Bronchial epithelial cell (primary cell): ENCODE measurements around the gene TPSG1. TPM values are rescaled to one million over a fixed set of nuclear protein-coding genes. Genes with fewer than 3 reads are reported as not detected.
"Not testable (repeated sequence)": the region's sequence is repeated elsewhere in the genome, so short reads cannot be mapped to it uniquely, and the experiment has no call there.

Experiments
- DNase-seq: peaks from one replicate; pipeline ENCODE4 v3.0.0-alpha.2; 2010; ENCODE audit warnings: low read depth
- FAIRE-seq: peaks from 2 replicates; lab custom pipeline; 2011; peaks lifted over from hg19 to GRCh38; lab: Jason Lieb, UNC
- H3K27me3 ChIP-seq: 2 replicates; pipeline ENCODE4 v1.5.1; 2011; ENCODE audit warnings: low read length; ENCODE audit not compliant: control insufficient read depth, insufficient read depth
- H3K36me3 ChIP-seq: 2 replicates; pipeline ENCODE4 v1.5.1; 2011; ENCODE audit warnings: low read length; ENCODE audit not compliant: control insufficient read depth, insufficient read depth
- H3K4me3 ChIP-seq: 2 replicates; pipeline ENCODE4 v1.5.1; 2011; ENCODE audit warnings: mild to moderate bottlenecking, low read depth, low read length, control low read depth
- total RNA-seq: library from RNA; depleted of rRNA; stranded (reverse); fragments of >200 nt; gene quantifications from 2 replicates; pipeline ENCODE4 v1.2.1, GENCODE V29; 2014
- TF ChIP-seq, protein P1 (sequence below): IDR thresholded peaks from 2 replicates; pipeline ENCODE4 v1.5.1; 2011; ENCODE audit warnings: mild to moderate bottlenecking, moderate library complexity, low read length, control low read depth, inconsistent platforms; ENCODE audit not compliant: insufficient read depth, severe bottlenecking

Gene TPSG1
- not detected in 2 replicates for total RNA-seq

DNA sequence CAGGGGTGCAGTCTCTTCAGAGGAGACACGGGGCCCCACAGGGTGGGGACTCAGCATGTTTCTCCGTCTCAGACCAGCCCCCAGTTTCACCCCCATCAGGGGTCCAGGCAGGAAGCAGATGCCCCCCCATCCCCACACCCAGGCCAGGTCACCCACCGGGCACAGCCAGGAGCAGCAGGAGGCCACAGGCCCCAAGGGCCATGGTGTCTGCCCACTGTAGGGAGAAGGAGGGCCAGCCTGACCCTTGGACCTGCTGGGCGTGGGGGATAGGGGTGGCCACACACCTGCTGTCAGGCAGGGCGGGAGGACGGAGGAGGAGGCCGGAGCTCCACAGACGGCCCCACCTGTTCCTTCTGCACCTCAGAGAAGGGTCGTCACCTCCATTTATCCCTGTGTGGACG lies at the start of gene TPSG1:
TPSG1 (minus strand) TSS at position 218 of the 401 bp plus-strand sequence; CDS start at position 202, 16 bp downstream.
- H3K36me3 ChIP-seq = no peaks in the 10 kb centered on the region
- TF ChIP-seq, protein P1, sequence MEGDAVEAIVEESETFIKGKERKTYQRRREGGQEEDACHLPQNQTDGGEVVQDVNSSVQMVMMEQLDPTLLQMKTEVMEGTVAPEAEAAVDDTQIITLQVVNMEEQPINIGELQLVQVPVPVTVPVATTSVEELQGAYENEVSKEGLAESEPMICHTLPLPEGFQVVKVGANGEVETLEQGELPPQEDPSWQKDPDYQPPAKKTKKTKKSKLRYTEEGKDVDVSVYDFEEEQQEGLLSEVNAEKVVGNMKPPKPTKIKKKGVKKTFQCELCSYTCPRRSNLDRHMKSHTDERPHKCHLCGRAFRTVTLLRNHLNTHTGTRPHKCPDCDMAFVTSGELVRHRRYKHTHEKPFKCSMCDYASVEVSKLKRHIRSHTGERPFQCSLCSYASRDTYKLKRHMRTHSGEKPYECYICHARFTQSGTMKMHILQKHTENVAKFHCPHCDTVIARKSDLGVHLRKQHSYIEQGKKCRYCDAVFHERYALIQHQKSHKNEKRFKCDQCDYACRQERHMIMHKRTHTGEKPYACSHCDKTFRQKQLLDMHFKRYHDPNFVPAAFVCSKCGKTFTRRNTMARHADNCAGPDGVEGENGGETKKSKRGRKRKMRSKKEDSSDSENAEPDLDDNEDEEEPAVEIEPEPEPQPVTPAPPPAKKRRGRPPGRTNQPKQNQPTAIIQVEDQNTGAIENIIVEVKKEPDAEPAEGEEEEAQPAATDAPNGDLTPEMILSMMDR = no peak
- DNase-seq = no peak
- FAIRE-seq = no peak
- no peaks in the 10 kb centered on the region for H3K27me3 ChIP-seq
- H3K4me3 ChIP-seq = no peak within 1 kb of the TSS

DNA sequence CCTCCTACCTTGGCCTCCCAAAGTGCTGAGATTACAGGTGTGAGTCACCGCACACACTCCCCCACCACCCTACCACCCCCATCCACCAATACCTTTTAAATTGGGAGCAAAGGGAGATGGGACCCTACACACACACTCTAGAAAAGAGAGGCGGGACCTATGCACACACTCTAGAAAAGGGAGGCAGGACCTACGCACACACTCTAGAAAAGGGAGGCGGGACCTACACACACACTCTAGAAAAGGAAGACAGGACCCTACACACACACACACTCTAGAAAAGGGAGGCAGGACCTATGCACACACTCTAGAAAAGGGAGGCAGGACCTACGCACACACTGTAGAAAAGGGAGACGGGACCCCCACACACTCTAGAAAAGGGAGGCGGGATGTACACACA lies 49.7 kb upstream of the TPSG1 start:
- TF ChIP-seq, protein P1 = no peak
- no peak overlapping the region for H3K4me3 ChIP-seq
- FAIRE-seq (no peak), DNase-seq (no peak)
- no peaks in the 10 kb centered on the region for H3K36me3 ChIP-seq
- peaks cover 2% of the 10 kb centered on the region for H3K27me3 ChIP-seq

DNA sequence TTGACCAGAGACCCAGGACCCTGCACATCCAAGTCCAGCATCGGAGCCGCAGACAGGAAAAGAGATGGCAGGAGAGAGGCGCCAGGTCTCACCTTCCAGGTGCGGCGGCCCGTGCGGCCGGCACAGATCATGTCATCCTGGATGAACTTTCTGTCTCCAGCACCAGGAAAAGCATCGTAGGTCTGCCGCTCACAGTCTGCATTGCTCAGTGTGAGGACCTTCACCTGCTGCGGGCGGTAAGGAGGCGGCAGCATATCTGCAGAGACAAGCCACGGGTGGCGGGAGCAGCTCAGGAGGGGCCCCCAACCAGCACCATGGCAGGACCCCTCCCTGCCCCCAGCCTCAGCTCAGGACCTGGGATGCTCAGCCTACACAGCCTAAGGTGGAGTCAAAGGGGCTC lies 48.7 kb upstream of the TPSG1 start:
- Histone ChIP-seq H3K4me3 (no peak overlapping the region), H3K27me3 (peaks cover 2% of the 10 kb centered on the region), H3K36me3 (no peaks in the 10 kb centered on the region)
- TF ChIP-seq, protein P1 = no peak
- DNase-seq (no peak), FAIRE-seq (no peak)

DNA sequence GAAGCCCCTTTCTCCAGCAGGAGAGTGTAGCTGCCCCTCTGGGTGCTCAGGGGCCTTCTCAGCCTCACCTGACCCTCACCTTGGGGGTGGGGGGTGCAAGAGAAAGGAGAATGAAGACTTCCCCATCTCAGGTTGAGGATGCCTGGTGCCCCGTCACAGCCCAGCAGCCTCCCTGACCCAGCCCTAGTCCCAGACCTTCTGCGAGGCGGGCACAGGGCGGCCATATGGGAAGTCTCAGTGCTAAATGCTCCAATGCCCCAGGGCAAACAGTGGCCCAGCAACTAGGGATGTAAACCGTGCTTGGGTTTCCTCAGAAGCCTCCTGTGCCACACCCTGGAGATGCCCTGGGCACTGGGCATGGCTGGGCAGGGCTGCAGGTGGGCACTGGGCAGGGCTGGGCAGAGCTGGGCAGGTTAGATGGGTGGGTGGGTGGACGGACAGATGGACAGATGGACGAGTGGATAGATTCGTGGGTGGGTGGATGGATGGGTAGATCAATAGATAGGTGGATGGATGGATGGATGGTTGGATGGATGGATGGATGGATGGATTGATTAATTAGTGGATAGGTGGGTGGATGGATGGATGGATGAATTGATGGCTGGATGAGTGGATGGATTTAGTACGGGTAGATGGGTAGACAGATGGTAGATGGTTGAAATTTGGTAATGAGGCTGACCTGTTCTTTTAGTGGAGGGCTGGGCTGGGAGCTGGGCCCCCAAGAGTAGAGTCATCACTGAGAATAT lies 47.6 kb upstream of the TPSG1 start:
- TF ChIP-seq, protein P1 = no peak
- Histone ChIP-seq H3K36me3 (no peaks in the 10 kb centered on the region), H3K27me3 (peaks cover 2% of the 10 kb centered on the region), H3K4me3 (no peak overlapping the region)
- FAIRE-seq = no peak
- DNase-seq = no peak

DNA sequence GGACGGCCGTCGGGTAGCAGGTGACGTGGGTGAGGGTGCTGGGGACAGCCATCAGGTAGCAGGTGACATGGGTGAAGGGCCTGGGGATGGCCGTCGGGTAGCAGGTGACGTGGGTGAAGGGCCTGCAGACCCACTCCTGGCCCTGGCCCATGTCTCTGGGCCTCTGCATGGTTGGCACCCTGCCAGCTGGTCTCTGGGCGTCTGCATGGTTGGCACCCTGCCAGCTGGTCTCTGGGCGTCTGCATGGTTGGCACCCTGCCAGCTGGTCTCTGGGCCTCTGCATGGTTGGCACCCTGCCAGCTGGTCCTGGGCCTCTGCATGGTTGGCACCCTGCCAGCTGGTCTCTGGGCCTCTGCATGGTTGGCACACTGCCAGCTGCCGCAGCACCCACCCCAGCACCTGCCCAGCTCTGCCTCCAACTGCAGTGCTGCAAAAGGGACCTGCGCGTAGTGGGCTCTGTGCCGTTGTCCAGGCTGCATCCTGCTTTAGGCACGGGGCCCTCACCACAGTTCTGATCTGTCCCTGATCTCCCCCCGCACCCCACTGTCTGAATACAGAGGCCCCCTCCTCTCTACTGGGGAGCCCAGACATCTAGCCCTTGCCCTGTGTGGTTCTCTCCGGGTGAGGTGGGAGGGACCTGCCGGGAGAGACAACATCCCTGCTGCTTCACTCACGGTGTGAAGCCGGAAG lies 46.8 kb upstream of the TPSG1 start:
- H3K4me3 ChIP-seq, H3K27me3 ChIP-seq, FAIRE-seq, DNase-seq, H3K36me3 ChIP-seq: not testable (repeated sequence)

DNA sequence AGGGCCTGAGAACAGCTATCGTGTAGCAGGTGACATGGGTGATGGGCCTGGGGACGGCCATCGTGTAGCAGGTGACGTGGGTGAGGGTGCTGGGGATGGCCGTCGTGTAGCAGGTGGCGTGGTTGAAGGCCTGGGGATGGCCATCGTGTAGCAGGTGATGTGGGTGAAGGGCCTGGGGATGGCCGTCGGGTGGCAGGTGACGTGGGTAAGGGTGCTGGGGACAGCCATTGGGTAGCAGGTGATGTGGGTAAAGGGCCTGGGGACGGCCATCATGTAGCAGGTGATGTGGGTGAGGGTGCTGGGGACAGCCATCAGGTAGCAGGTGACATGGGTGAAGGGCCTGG lies 46.3 kb upstream of the TPSG1 start:
- no peak for FAIRE-seq

DNA sequence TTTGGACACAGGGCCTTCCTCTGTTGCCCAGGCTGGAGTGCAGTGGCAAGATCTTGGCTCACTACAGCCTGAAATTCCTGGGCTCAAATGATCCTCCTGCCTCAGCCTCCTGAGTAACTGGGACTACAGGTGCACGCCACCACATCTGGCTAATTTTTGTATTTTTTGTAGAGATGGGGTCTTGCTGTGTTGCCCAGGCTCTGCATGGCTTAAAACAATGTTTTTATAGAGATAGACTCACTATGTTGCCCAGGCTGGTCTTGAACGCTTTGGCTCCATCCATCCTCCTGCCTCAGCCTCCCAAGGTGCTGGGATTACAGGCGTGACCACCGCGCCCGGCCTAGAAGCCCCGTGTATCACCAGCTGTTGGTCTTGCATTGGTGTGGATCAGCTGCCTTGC lies 44.4 kb upstream of the TPSG1 start:
- not testable (repeated sequence) for H3K27me3 ChIP-seq, DNase-seq, H3K4me3 ChIP-seq, H3K36me3 ChIP-seq, FAIRE-seq

More for the DNA sequence above, 46.3 kb upstream of the TPSG1 start:
- H3K4me3 ChIP-seq = no peak overlapping the region
- H3K27me3 ChIP-seq = peaks cover 2% of the 10 kb centered on the region
- no peaks in the 10 kb centered on the region for H3K36me3 ChIP-seq
- TF ChIP-seq, protein P1 = no peak
- DNase-seq = no peak
